Measurements from ENCODE around the gene CELA2A.
"Not testable (repeated sequence)": the region's sequence is repeated elsewhere in the genome, so short reads cannot be mapped to it uniquely, and the experiment has no call there.

Gene CELA2A

GRCh38 chr1:15469821-15470448, 13.4 kb downstream of the CELA2A start:
- DNase-seq: not testable (repeated sequence)

- DNase-seq: not testable (repeated sequence)
These were observed 14.5 kb downstream of the CELA2A start for GRCh38 chr1:15471067-15471466.

GRCh38 chr1:15471723-15472122, 15.2 kb downstream of the CELA2A start:
- DNase-seq: not testable (repeated sequence)

- no peak for DNase-seq
These were observed 16.1 kb downstream of the CELA2A start for GRCh38 chr1:15472587-15472986.

- DNase-seq: no peak
These were observed 19.3 kb downstream of the CELA2A start, which contains the start of gene CELA2B for GRCh38 chr1:15475752-15476314. CELA2B (plus strand) TSS chr1:15476104; CDS start chr1:15476126, 22 bp downstream.

GRCh38 chr1:15476927-15477326, 20.4 kb downstream of the CELA2A start:
- DNase-seq: no peak

GRCh38 chr1:15477646-15478212, 21.2 kb downstream of the CELA2A start:
- no peak for DNase-seq

GRCh38 chr1:15479654-15480347, 23.3 kb downstream of the CELA2A start:
- DNase-seq: no peak

GRCh38 chr1:15482455-15482854, 25.9 kb downstream of the CELA2A start:
- not testable (repeated sequence) for DNase-seq

- DNase-seq: not testable (repeated sequence)
These were observed 26.5 kb downstream of the CELA2A start for GRCh38 chr1:15482983-15483543.

- no peak for DNase-seq
These were observed 27.4 kb downstream of the CELA2A start for GRCh38 chr1:15483971-15484370.

- DNase-seq: not testable (repeated sequence)
These were observed 27.9 kb downstream of the CELA2A start for GRCh38 chr1:15484443-15484842.

GRCh38 chr1:15485636-15486035, 29.1 kb downstream of the CELA2A start:
- no peak for DNase-seq

- not testable (repeated sequence) for DNase-seq
These were observed 30.5 kb downstream of the CELA2A start for GRCh38 chr1:15486844-15487610.

- DNase-seq: no peak
These were observed 31.8 kb downstream of the CELA2A start for GRCh38 chr1:15488371-15488770.

GRCh38 chr1:15489052-15489736, 32.7 kb downstream of the CELA2A start:
- DNase-seq: no peak

GRCh38 chr1:15491010-15491409, 34.5 kb downstream of the CELA2A start:
- not testable (repeated sequence) for DNase-seq

GRCh38 chr1:15492596-15492995, 36.1 kb downstream of the CELA2A start:
- no peak for DNase-seq

GRCh38 chr1:15493869-15494390, 37.4 kb downstream of the CELA2A start:
- DNase-seq: no peak

GRCh38 chr1:15500184-15501178, 43.9 kb downstream of the CELA2A start:
- no peak for DNase-seq
